KG1 (cell line): ENCODE results near the gene A1CF.

Source experiments
- DNase-seq: peaks from one replicate; lab custom pipeline; 2025; lab: John Stamatoyannopoulos, UW

A1CF gene

GRCh38 chr10:50862719-50863118 is 22.7 kb downstream of the A1CF start:
- DNase-seq = no peak

DNA sequence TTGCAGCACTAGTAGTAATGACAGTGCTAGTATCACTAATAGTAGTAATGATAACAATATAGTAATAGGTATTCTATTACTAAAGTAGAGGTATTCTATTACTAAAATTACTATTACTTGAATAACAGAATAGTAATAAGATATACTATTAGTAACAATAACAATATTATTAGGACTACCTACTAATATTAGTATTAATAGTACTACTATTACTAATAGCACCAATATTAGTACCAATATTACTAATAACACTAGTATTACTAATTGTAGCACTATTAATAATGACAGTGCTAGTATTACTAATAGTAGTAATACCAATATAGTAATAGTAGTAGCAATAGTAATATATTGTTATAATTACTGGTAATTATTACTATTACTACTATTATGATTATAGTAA is 24.1 kb downstream of the A1CF start:
- no peak for DNase-seq

DNA sequence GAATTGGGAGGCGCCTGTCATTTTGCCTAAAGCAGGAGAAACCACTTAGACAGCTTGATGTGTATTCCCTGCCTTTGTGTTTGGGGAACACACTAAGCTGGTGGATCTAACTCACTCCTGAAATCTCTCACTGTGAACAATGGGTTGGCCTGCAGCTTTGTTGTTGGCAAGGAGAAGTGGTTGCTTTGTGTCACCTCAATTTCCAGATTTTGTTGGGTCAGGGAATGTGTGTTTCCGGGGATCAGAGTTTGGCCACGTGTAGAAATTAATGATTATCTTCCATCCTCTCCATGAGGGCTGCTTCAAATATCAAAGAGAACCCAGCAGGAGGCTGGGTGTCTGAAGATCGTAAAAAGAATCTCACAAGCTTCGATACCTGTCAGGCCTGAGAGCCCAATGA is 27.8 kb downstream of the A1CF start:
- no peak for DNase-seq

GRCh38 chr10:50855461-50855860 is 30.0 kb downstream of the A1CF start:
- no peak for DNase-seq

GRCh38 chr10:50855015-50855414 is 30.4 kb downstream of the A1CF start:
- no peak for DNase-seq

- DNase-seq = no peak
These were observed 31.9 kb downstream of the A1CF start for GRCh38 chr10:50853557-50853956.

GRCh38 chr10:50851884-50852671 is 33.3 kb downstream of the A1CF start:
- DNase-seq = no peak

DNA sequence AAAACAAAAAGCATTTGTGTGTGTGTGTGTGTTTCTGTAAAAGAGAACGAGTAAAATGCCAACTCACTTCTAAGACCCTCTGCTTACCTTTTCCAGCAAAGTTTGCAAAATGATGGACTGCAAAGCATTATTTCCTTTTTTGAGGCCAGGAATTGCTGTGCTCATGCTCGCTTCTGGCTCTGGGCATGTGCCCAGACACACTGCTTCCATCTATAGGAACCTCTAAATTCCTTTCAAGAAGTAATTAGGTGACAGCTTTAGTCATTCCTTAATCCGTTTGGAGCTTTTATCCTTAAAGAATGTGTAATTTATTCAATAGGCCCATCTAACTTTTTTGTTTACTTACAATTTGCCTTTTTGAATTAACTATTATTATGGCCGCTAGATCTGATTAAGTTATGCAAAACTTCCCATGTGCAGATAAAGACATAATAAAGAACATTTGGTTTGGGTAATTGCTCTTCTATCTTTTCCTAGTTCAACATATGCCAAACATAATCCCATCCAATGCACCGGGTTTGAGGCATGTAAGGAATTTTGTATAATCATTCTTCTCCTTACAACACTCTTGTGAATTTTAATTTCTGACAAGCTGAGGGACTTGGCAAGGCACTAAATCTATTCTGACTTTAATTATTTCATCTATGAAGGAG is 34.7 kb downstream of the A1CF start:
- no peak for DNase-seq

- no peak for DNase-seq
These were observed 38.7 kb downstream of the A1CF start for GRCh38 chr10:50846753-50847152.

DNA sequence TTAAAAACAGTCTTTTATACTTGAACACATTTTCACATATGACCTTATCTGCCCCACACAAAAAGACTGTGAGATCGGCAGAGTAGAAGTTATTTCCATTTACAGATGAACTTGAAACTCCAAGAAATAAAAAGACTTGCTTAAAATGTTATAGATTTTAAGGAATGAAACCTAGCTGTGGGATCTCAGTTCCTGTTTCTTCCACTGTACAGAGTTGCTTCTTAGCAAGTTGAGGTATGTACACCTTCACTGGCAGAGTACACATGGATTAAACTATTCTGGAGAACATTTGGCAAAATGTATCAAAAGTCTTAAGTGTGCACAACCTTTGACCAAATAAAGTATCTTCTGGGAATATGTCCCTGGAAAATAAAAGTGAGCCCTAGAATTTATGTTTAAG is 48.3 kb downstream of the A1CF start:
- no peak for DNase-seq

GRCh38 chr10:50832171-50832751 is 53.2 kb downstream of the A1CF start:
- no peak for DNase-seq

DNA sequence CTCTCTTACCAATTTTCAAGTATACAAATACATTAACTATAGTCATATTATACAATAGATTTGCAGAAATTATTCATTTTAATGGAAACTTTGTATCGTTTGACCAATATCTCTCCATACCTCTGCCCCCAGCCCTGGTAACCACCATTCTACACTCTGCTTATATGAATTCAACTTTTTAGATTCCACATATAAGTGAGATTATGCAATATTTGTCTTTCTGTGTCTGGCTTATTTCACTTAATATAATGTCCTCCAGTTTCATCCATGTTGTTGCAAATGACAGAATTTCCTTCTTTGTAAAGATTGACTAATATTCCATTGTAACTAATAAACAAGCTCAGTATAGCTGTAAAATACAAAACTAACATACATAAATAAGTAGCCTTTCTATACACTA is 55.4 kb downstream of the A1CF start:
- DNase-seq = no peak

- DNase-seq = no peak
These were observed 60.6 kb downstream of the A1CF start for GRCh38 chr10:50824782-50825181.

- no peak for DNase-seq
These were observed 61.6 kb downstream of the A1CF start for GRCh38 chr10:50823789-50824188.

GRCh38 chr10:50809596-50809995 is 75.8 kb downstream of the A1CF start:
- DNase-seq = no peak

DNA sequence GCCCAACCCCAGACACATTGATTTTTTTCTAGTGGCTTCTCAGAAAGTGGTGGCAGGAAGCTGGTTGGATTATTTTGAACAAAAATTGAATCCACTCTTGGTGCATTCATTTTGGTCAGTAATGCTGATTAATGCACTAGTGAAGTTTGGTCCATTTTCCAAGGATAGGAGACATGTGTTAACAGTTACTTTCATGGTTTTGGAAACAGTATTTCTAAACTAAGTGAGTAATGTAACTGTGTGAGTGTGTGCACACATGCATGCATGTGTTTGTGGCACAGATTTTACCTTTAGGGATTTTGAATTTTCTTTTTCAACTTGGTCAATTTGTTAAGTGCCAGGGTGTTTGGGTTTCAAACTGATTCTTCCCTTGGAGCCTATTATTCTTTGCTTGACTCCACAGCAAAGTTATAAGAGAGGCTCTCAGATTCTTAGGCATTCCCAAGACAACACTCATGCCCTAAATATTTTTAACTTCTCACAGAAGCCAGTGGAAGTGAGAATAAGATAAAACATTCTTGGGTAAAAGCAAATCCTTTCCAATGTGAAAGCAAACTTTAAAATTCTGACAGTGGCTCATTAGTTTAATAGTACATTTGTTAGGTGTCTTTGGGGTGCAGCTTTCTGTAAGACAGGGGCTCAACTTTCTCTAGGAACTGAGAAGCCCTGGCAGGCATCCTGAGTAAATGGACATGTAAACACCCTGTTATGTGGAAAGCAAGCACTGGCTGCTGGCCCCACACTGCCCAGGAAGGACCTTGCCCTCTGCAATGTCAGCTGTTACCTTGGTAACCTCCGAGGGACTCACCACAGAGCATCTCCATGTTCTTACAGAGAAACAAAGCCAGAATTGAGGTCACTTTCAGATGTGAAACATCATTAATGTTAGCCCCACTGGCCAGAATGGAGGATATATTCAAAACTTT is 77.3 kb downstream of the A1CF start:
- no peak for DNase-seq

DNA sequence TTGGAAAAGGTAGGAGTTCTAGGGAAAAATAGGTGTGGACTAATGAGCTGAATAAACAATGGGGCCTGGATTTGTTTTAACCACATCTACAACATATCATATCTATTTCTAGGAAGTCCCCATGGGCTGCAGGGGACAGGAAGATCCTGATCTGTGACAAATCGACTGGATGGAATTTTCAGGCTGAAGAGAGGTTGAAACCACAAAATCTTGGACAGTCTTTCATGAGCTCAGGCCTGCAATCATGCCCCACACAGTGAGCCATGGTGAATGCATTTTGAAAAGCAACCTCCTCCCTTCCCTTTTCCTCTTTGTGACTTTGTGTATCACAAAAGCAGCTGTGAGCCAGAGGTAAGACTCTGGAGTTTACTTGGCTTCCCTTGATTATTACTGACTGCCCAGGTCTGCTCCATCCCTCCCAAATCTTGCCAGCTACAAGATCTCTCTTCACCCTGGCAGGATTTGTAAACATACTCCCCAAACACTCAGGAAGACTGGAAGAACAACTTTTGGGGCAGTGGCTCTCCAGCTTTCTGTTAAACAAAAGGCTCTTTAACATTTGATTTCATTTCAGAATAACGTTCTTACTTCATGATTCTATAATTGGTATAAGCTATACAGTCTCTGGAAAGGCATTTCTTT is 79.3 kb downstream of the A1CF start:
- no peak for DNase-seq

GRCh38 chr10:50799595-50799994 is 85.8 kb downstream of the A1CF start:
- DNase-seq = no peak

- DNase-seq = no peak
These were observed 87.1 kb downstream of the A1CF start for GRCh38 chr10:50798297-50798696.

DNA sequence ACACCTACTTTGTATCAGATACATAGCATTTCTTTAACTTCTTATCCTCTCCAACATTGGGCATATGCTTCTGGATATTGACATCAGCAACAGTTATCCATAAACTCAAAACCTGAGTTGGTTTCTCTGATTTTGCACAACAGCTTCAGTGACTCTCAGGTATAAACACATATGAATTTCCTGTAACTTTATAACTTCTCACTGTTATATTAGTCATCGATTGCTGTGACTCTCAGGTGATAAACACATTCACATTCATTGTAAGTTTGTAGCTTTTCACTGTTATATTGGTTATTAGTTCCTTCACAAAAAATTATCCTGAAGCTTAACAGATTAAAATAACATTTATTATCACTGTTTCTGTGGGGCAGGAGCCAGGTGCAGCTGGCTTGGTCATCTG is 88.7 kb downstream of the A1CF start:
- DNase-seq = no peak

DNA sequence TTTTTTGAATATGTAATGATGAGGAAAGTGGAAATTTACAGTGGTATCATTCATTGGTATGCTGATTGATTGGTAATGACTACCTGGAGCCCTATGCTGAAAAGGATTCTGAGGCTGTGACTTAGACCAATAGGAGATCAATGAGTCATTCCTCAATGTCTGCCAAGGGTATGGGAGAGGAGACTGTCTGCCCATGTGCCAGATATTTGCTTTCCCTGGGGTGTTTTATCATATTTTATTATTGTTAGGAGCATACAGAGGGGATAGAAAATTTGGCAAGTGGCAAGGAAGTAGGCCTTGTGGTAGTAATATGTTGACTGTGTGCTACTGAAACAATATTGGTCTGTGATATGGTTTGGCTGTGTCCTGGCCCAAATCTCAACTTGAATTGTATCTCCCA is 90.9 kb downstream of the A1CF start:
- DNase-seq = no peak
